ENCODE results near the gene RBM3. TPM values are rescaled to one million over a fixed set of nuclear protein-coding genes. Genes with fewer than 3 reads are reported as not detected.

The RBM3 gene
- total and polyA plus RNA-seq, 2 donors, result 192 to 213 TPM

- no peak overlapping the region for H3K27ac ChIP-seq (ENCODE audit: low read depth in 1 of 2, low read length in 1 of 2)
- H3K36me3 ChIP-seq (ENCODE audit: control insufficient read depth in 2 of 2, insufficient read depth in 2 of 2, low read length in 1 of 2), result no peaks in the 10 kb centered on the region
- no peak overlapping the region for H3K4me3 ChIP-seq (ENCODE audit: low read length in 2 of 2)
- H3K4me1 ChIP-seq (ENCODE audit: control insufficient read depth in 2 of 2, insufficient read depth in 2 of 2, low read length in 2 of 2), result peaks cover 0 to 2% of the 10 kb centered on the region in 2 donors
- H3K9me3 ChIP-seq (ENCODE audit: control insufficient read depth in 2 of 2, insufficient read depth in 1 of 2, low read length in 1 of 2), result no peaks in the 10 kb centered on the region
- no peak for DNase-seq (ENCODE audit: low read depth in 6 of 9, low spot score in 9 of 9)
- 96% methylated on average over 5 of the region's 5 CpGs for WGBS
- H3K27me3 ChIP-seq (ENCODE audit: control insufficient read depth in 2 of 2, insufficient read depth in 1 of 2, low read length in 1 of 2), result no peaks in the 10 kb centered on the region
Measured at GRCh38 chrX:48626401-48627298, 52.4 kb downstream of the RBM3 start.

Other genes with a start within 250 kb of the RBM3 start
- not detected for gene SSX3, start 217.8 kb upstream of the RBM3 start, total RNA-seq
- gene SSX3, start 217.8 kb upstream of the RBM3 start, polyA plus RNA-seq, result not detected
- gene SSX4, start 190.9 kb upstream of the RBM3 start, total RNA-seq, result not detected
- 0.02 TPM for gene SSX4, start 190.9 kb upstream of the RBM3 start, polyA plus RNA-seq
- gene SSX4B, start 162.5 kb upstream of the RBM3 start, total RNA-seq, result not detected
- gene SSX4B, start 162.5 kb upstream of the RBM3 start, polyA plus RNA-seq, result not detected
- 8.7 TPM for gene SLC38A5, start 104.2 kb upstream of the RBM3 start, total RNA-seq
- 19.6 TPM for gene SLC38A5, start 104.2 kb upstream of the RBM3 start, polyA plus RNA-seq
- gene FTSJ1, start 98.3 kb upstream of the RBM3 start, total RNA-seq, result 34.2 TPM
- gene FTSJ1, start 98.3 kb upstream of the RBM3 start, polyA plus RNA-seq, result 54.3 TPM
- 3.4 TPM for gene PORCN, start 65.5 kb upstream of the RBM3 start, total RNA-seq
- gene PORCN, start 65.5 kb upstream of the RBM3 start, polyA plus RNA-seq, result 6.1 TPM
- 55.6 TPM for gene EBP, start 52.7 kb upstream of the RBM3 start, total RNA-seq
- gene EBP, start 52.7 kb upstream of the RBM3 start, polyA plus RNA-seq, result 39.9 TPM
- 3.4 TPM for gene TBC1D25, start 34.8 kb upstream of the RBM3 start, total RNA-seq
- gene TBC1D25, start 34.8 kb upstream of the RBM3 start, polyA plus RNA-seq, result 8.7 TPM
- 41.9 TPM for gene WDR13, start 23.0 kb downstream of the RBM3 start, total RNA-seq
- 153 TPM for gene WDR13, start 23.0 kb downstream of the RBM3 start, polyA plus RNA-seq
- 34.7 TPM for gene WAS, start 109.3 kb downstream of the RBM3 start, total RNA-seq
- 40.1 TPM for gene WAS, start 109.3 kb downstream of the RBM3 start, polyA plus RNA-seq
- 7.6 TPM for gene SUV39H1, start 122.2 kb downstream of the RBM3 start, total RNA-seq
- 5.0 TPM for gene SUV39H1, start 122.2 kb downstream of the RBM3 start, polyA plus RNA-seq
- not detected for gene GLOD5, start 187.3 kb downstream of the RBM3 start, total RNA-seq
- gene GLOD5, start 187.3 kb downstream of the RBM3 start, polyA plus RNA-seq, result 0.07 TPM
- 0.57 TPM for gene GATA1, start 212.1 kb downstream of the RBM3 start, total RNA-seq
- gene GATA1, start 212.1 kb downstream of the RBM3 start, polyA plus RNA-seq, result 0.14 TPM
- 46.0 TPM for gene HDAC6, start 227.6 kb downstream of the RBM3 start, total RNA-seq
- gene HDAC6, start 227.6 kb downstream of the RBM3 start, polyA plus RNA-seq, result 109 TPM